ENCODE measurements around the gene DNAH14.

The DNAH14 gene

GRCh38 chr1:225435957-225436392 is 506.5 kb downstream of the DNAH14 start:
- DNase-seq = no peak

GRCh38 chr1:225437710-225438437 is 508.4 kb downstream of the DNAH14 start:
- no peak for DNase-seq

GRCh38 chr1:225440380-225441221 is 511.1 kb downstream of the DNAH14 start:
- DNase-seq = no peak

GRCh38 chr1:225441314-225442122 is 512.0 kb downstream of the DNAH14 start:
- DNase-seq = no peak

- no peak for DNase-seq
These were observed 512.6 kb downstream of the DNAH14 start for GRCh38 chr1:225442123-225442505.

- DNase-seq = no peak
These were observed 516.4 kb downstream of the DNAH14 start for GRCh38 chr1:225445639-225446594.

- no peak for DNase-seq
These were observed 517.1 kb downstream of the DNAH14 start for GRCh38 chr1:225446595-225446960.

GRCh38 chr1:225446981-225447615 is 517.6 kb downstream of the DNAH14 start:
- DNase-seq = no peak

- DNase-seq = no peak
These were observed 518.2 kb downstream of the DNAH14 start for GRCh38 chr1:225447650-225448089.

- DNase-seq = no peak
These were observed 518.8 kb downstream of the DNAH14 start for GRCh38 chr1:225448146-225448805.

All from stimulated activated naive CD4-positive, alpha-beta T cell treated with Interleukin-2 at 50 U/mL for 16 hours (primary cell).